NT2/D1 (cell line): ENCODE results near the gene GAB4.

Experiments
- YY1 ChIP-seq: IDR thresholded peaks from 2 replicates; pipeline ENCODE4 v1.6.1; 2011; ENCODE audit not compliant: insufficient read length, insufficient read depth
- ZNF274 ChIP-seq: IDR thresholded peaks from 2 replicates; pipeline ENCODE4 v1.6.1; 2011; ENCODE audit warnings: mild to moderate bottlenecking, low read depth, low read length

DNA sequence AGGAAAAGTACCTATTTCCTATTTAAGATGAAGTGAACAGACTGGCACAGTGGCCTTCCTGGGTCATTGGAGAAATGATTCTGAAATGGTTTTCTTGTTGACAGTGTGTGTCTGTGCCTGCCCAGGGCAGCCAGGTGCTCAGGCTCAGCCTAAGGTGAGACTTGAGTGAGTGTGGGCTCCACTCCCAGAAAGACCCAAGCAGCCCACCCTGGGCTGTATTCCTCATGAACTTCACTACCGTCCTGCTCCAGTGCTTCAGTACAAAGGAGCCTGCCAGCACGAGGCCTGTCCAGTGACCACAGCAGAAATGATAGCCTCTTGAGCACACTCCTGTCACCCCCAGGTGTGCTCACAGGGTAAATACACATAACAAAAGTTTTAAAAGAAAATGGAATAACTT lies 49.5 kb downstream of the GAB4 start:
- TF ChIP-seq YY1, result no peak
- no peak for TF ChIP-seq ZNF274
